Measurements from ENCODE around the gene LTB4R.
A peak's percentile ranks its signal among the peaks of the same experiment; 100 is the strongest.

Gene LTB4R

DNA sequence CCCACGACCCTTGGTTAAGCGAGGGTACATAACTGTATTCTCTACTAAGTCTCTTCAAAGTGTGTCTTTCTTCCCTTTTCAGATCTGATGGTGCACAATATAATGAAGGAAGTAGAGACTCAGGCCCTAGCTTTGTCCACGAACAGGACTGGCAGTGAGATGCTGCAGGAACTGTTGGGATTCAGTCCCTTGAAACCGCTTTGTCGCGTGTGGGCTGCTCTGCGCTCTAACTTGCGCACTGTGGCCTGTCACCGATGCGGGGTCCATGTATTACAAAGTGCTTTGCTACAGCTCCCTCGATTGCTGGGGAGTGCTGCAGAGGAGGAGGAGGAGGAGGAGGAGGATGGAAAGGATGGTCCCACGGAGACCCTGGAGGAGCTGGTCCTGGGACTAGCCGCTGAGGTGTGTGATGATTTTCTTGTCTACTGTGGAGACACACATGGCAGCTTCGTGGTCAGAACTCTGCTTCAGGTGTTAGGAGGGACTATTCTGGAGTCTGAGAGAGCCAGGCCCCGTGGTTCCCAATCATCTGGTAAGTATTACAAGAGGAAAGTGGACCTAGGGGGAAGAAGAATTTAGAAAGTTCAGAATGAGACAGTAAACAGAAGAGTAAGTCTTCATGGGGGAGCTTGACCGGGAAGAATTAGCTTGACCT is 10.8 kb upstream of the LTB4R start:
- no peak for DNase-seq (ENCODE audit: low read depth, low spot score)

DNA sequence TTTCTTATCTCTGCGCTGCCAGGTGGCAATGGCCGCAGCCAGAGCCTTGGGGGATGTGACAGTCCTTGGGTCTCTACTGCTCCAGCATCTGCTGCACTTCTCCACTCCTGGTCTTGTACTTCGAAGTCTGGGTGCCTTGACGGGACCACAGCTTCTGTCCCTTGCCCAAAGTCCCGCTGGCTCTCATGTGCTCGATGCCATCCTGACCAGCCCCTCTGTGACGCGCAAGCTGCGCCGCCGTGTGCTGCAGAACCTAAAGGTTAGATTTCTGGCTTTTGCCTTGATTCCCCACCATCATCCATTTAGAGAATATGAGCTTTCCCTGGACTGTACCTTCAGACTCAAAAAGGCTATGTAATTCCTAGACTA is 7.3 kb upstream of the LTB4R start:
- no peak for DNase-seq (ENCODE audit: low read depth, low spot score)

DNA sequence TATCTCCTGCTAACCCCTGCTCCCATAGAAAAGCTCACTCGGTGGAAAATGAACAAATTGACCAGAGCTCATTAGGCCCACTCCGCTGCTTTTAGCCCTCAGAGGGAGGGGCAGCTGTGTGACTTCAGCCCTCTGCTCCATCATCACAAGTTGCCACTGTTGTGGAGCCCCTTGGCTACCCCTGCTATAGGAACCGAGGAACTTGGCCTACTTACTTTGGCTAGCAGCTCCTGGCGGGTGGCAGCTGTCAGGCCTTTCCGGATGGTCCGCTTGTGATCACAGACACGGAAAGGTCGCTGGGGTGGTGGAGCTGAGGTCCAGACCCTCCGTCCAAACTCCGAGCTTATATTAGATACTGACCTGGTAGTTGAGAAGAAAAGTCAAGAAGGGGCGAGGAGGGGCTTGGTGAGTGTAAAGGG is 4.1 kb upstream of the LTB4R start:
- no peak for DNase-seq (ENCODE audit: low read depth, low spot score)

DNA sequence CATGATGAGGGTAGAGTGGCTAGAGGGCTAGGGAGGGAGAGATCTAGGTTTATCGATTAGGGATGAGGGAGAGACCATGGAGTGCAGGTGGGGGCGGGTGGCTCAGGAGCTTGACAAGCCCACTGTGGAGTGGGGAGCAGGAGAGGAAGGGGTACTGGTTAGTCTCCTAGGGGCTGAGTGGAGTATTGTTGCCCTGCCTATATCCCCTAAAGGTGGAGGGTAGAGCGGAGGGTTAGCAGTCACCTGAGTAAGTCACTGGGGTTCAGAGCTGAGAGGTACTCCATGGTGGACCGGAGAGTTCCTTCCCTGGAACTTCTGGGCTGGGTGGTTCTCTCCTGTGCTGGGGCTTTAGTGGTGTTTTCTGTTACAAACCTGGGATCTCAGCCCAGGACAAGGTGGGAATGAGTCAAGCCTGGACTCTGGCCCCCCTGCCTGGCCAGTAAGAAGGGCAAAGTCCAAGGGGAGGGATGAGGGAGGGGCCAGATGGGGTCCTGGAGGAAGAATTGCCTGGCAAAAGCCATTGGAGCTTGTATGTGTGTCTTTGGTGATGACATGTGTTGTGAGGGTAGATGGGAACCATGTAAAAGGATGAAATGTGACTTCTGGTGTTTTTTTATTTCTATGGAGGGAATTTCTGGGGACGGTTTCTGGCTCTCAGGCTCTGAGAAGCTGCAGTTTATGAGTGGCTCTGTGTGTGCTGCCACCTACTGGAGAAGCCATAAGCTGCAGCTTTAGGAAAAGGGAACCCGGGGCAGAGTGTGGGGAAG is 3.5 kb upstream of the LTB4R start, which contains the start of gene CIDEB:
CIDEB (minus strand) TSS at position 403 of the 767 bp plus-strand sequence; CDS start at position 284, 119 bp downstream.
- DNase-seq (ENCODE audit: low read depth, low spot score) = peak; percentile 80

DNA sequence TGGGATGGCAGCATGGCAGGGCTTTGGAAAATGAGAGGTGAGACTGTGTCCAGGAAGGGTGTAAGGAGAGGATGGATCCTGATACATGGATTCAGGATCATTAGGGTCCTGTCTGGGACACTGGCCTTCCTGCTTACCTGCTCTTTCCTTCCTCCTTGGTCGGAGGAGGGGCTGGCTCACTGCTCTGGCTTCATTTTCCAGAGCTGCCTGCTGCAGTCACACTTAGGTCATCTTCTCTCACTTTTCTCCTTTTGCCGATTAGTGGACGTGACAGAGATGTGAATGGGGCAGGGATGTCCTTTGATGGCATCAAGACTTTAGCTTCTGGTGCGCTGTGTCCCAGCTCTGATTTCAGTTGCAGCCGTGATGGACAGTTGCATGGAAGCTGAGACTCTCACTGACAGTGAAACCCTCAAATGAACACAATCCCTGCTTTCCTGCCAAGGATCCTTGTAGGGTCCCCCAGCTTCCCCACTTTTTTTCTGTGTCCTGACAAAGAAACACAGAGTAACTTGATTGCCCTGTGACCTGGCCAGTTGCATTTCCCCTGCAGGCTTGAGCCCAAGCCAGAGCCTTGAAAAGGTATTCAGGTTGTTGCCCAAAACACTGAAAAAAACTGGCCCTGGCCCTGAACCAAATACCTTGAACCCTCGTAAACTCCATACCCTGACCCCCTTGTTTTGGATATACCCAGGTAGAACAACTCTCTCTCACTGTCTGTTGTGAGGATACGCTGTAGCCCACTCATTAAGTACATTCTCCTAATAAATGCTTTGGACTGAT is 2.8 kb upstream of the LTB4R start:
- no peak for DNase-seq (ENCODE audit: low read depth, low spot score)

DNA sequence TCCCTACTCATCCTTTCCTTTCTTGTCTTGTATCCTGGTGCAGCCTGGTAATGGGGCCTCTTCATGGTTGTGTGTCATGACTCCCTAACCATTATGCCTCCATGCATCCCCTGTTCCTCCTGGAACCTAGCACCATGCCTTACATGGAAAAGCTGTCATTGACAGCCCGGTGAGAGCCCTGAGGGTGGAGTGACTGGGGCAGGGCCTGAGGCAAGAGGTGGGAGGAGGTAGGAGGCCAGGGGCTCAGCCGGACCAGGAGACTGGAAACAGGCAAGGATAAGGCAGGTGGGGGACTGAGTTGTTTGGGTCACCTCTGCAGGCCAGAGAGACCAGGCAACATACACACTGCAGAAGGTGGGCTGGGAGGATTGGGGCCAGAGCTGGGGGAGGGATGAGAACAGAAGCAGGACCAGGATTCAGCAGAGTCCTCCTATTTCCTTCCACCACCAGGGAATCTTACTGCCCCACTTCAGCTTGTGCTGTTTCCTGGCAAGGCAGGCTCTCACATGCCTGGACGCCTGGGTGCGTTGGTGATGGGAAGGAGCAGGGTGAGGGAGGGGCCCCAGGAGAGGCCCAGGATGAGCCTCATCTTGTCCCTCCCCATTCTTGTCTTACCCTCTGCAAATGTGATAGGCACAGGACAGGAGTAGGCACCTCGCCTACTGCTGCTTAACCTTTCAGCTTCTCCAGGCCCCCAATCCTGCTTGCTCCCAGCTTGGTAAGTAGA is 1.6 kb upstream of the LTB4R start, which contains the start of gene LTB4R2:
LTB4R2 (plus strand) TSS at position 603 of the 727 bp plus-strand sequence. CDS start 525 bp downstream, outside the sequence.
- no peak for DNase-seq (ENCODE audit: low read depth, low spot score)

DNA sequence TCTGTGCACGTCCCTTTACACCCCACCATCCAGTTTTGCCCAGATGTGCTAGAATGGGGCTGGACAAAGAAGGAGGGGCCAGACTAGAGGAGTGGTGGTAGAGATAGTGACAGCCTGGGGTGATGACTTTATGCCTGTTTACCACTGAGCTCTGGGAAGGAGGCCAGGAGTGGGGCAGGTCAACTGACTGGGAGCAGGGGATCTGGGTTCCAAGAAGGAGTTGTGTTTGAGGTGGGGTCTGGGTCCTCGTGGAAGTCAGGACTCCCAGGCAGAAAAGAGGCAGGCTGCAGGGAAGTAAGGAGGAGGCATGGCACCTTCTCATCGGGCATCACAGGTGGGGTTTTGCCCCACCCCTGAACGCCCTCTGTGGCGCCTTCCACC is 1.0 kb upstream of the LTB4R start:
- DNase-seq (ENCODE audit: low read depth, low spot score) = no peak

DNA sequence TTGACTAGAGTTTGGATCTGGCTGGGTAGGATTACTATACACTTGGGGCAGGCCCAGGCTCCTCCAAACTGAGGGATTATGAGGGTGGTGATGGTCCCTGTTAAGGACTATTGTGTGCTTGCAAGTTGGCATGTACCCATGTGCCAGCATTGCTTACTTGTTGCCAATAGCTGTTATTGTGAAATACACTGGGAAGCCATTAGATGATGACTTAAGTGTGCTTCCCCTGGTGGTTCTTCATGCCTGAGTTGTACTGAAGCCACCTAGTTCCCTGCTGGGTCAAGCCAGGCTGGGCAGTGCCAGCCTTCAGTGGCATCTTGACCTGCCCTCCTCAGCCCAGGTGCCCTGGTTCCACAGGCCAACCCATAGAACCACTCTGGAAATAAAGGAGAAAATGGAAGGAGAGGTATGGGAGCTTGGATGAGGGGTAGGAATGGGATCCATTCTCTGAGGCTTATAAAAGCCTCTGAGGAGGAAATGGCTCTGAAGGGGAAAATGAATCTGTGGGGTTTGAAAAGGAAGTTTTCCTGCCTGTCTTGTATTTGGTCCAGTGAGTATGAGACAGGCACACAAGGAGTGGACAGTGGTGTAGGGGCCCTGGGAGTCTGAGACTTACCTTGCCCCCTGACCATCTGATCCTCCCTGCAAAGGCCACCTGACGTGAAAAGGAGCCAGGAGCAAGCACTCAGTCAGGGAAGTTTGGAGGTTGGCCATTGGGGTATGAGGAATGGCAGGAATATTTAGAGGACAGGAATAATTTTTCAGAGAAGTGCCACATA is 724 bp downstream of the LTB4R start:
- DNase-seq (ENCODE audit: low read depth, low spot score) = no peak

DNA sequence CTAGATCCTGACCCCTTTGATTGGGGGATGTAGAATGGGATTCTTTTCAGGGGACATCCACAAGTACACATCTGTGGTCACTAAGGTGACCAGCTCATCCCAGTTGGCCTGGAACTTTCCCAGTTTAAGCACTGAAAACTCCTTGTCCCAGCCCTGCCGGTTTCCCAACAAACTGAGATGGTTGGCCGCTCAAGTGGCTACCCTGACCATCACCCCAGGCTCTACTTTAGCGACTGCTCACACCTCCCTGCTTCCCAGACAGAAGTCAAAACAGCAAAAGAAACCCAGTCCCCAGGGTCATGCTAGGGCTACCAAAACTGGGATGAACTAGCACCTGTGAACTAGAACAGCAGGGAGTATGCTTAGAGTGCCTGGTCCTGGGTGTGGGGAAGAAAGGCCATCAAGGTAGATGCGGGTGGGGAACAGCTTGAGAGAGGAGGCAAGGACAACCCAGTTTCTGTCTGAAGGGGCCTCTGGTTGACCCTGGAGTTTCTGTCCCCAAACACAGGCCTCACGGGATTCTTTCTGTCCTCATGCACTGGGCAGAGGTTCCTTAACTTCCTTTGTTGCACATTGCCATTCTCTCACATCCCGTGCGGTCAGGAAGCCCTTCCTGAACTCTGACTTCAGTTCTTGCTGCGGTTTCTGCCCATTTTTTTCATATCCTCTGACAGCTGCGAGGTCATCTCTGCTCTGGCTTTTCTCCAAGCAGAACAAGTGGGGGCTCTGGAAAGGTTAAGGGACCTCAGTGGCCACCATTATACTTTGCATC is 1.6 kb downstream of the LTB4R start:
- no peak for DNase-seq (ENCODE audit: low read depth, low spot score)

DNA sequence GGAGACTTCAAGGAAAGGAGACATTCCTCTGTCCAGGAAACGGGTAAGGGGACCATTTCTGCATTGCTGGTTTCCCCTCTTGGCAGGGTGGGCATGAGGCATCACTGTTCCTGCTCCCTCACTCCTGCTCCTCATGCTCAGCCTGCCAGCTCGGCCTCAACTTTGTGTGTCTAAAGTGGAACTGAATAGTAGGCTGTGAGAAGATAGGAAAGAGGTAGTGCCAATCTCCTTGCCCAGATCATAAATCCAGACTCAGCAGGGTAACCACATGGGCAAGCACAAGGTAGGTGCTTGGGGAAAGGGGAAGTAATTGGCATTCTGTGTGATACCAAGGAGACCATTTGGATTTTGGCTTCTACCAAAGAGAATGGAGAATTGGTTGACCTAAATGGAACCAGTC is 2.6 kb downstream of the LTB4R start:
- no peak for DNase-seq (ENCODE audit: low read depth, low spot score)

DNA sequence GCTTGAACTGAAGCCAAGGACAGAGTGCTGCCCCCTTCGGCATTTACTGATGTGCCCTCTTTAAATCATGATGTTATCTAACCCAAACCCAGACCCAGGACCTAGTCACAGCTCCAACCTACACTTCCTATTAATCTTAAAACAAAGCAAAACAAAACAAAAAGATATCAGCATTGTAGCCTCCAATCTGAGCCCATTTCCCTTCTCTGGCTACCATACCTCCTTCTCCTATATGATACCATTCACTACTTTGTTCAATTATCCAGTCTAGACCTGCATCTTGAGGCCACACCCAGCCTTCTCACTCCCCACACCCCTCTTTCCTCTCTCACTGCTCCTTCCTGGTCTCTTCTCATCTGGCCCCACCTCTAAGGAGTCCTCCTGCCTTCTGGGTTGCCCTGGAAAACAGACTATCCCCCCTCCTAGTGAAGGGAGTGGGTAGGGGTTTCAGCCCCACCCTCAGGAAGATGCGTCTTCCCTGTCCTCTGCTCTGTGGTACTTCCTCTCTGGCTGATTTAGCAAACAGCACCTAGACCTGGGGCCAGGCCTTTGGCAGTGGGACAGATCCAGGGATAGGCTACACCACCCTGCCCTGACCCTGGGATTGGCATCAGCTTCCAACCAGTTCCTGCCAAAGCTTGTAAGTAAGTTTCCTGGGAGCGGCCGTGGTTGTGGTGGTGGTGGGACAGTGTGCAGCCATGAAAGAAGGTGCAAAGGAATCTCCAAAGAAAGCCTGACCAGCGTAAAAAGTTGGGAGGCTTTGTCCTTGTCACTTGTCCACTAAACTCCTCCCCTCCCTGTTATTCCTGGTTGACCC is 3.3 kb downstream of the LTB4R start:
- DNase-seq (ENCODE audit: low read depth, low spot score) = no peak

DNA sequence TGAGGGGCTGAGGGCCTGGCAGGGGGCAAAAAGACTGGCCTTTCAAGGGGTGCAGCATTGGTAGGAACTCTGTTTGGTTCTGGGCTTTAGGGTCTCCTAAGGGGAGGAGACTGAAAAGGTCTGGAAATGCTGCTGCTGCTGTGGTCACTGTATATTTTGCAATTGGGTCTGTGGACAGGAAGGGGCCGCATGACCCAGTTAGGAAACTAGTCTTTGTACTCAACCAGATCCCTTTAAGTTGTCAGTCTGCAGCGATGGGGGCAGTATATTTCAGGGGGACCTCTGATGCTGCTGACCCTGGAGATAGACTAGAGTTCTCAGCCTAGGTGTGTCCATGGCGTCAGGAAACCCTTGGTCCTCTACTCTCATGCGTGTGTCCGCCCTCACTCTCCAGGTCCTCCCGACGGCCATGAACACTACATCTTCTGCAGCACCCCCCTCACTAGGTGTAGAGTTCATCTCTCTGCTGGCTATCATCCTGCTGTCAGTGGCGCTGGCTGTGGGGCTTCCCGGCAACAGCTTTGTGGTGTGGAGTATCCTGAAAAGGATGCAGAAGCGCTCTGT is 4.0 kb downstream of the LTB4R start:
- DNase-seq (ENCODE audit: low read depth, low spot score) = no peak

DNA sequence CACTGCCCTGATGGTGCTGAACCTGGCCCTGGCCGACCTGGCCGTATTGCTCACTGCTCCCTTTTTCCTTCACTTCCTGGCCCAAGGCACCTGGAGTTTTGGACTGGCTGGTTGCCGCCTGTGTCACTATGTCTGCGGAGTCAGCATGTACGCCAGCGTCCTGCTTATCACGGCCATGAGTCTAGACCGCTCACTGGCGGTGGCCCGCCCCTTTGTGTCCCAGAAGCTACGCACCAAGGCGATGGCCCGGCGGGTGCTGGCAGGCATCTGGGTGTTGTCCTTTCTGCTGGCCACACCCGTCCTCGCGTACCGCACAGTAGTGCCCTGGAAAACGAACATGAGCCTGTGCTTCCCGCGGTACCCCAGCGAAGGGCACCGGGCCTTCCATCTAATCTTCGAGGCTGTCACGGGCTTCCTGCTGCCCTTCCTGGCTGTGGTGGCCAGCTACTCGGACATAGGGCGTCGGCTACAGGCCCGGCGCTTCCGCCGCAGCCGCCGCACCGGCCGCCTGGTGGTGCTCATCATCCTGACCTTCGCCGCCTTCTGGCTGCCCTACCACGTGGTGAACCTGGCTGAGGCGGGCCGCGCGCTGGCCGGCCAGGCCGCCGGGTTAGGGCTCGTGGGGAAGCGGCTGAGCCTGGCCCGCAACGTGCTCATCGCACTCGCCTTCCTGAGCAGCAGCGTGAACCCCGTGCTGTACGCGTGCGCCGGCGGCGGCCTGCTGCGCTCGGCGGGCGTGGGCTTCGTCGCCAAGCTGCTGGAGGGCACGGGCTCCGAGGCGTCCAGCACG is 4.7 kb downstream of the LTB4R start:
- peak; percentile 23 for DNase-seq (ENCODE audit: low read depth, low spot score)

DNA sequence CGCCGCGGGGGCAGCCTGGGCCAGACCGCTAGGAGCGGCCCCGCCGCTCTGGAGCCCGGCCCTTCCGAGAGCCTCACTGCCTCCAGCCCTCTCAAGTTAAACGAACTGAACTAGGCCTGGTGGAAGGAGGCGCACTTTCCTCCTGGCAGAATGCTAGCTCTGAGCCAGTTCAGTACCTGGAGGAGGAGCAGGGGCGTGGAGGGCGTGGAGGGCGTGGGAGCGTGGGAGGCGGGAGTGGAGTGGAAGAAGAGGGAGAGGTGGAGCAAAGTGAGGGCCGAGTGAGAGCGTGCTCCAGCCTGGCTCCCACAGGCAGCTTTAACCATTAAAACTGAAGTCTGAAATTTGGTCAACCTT is 5.3 kb downstream of the LTB4R start:
- no peak for DNase-seq (ENCODE audit: low read depth, low spot score)

DNA sequence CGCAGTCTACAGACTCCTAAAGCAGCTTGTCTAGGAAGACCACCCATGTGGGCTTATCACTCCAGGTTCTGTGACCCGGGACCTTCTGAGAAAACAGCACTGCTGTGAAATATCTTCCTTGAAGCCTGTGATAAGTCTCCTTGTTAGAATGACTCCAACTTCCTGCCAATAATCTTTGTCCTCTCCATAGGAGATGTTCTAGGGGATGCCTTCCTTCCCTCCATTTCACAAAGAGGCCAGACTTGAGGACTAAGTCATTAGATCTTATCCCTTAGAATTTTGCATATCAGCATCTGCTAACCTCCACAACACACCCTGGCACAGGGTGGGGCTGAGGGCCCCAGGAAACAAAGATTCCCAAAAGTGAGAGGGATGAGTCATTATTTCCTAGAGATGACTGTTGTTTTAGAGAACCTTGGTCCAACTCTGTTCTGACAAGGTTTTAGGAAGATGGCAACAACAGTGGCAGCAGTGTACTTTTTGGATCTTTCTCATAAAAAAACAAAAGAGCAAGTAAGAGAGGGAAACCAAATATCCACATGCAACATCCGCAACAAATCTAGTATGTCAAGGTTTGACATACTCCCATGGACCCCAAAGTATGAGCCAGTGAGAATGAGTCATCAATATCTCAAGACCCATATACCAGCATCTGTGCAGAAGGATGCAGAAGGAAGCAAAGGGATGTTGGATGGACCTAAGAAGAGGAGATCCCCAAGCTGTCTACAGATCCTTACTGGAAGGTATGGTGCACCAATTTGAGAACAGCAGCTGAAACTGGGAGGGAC is 6.0 kb downstream of the LTB4R start:
- no peak for DNase-seq (ENCODE audit: low read depth, low spot score)

DNA sequence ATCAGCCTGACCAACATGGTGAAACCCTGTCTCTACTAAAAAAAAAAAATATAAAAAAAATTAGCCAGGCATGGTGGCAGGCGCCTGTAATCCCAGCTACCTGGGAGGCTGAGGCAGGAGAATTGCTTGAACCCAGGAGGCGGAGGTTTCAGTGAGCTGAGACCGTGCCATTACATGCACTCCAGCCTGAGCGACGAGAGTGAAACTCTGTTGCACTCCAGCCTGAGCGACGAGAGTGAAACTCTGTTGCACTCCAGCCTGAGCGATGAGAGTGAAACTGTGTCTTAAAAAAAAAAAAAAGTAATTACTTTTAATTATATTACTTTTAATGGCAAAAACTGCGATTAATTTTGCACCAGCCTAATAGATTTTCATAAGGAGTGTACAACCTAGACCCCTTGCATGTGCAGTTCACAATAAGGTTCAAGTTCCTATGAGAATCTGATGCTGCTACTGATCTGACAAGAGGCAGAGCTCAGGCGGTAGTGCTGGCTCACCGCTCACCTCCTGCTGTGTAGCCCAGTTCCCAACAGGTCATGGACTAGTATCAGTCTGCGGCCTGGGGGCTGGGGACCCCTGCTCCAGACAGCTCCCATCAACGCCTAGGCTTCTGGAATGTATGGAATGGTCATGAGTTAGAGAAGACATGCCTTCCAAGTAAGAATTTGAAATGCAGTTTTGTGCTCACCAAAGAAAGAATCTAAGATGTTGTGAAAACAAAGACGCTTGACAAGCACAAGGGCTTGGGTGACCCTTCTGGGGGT is 10.1 kb downstream of the LTB4R start:
- DNase-seq (ENCODE audit: low read depth, low spot score) = no peak

DNA sequence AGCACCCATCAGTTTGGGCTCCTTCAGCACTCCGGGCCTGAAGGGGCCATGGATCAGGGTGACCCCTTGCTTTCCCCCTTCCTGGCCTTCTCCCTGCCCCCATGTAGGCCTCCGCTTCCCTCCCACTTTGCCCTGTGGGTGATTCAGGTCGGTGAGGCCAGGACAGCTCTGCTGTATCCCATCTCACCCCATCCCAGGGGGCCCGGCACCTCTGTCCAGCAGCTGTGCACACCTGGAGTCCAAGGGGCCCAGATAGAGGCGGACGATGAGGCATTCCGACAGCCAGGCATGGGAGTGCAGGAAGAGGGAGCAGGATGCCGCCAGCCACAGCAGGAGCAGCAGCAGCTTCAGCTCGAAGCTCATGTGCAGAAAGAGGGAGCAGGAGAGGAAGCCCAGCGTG is 11.4 kb downstream of the LTB4R start:
- DNase-seq (ENCODE audit: low read depth, low spot score) = no peak

All from astrocyte of the hippocampus (primary cell).